NCI-H446 treated with DMSO at 0.1 percent for 48 hours (cell line): ENCODE measurements around the gene THAP9.

Experiments used
- DNase-seq: peaks from one replicate; lab custom pipeline; 2025; lab: John Stamatoyannopoulos, UW

Gene THAP9

GRCh38 chr4:82957045-82957444 lies 56.5 kb downstream of the THAP9 start:
- DNase-seq, result no peak

- DNase-seq, result no peak
Measured at GRCh38 chr4:82965763-82966162, 65.2 kb downstream of the THAP9 start.

DNA sequence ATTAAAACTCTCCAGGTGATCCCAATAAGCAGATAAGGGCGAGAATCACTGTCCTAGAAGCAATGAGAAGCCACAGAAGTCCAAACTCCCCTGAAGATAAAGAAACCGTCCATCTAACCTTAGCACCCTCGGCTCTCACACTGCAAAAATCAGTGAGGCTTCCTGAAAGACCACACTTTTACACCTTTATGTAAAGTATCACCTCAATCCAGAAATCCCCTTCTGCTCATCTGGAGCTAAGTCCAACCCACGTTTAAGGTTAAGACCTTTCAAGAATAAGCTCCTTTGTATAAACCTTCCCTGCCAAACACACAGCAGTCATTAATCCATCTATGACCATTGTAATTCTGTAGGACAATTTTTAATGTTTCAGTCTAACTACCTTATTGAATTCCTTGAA lies 68.4 kb downstream of the THAP9 start:
- DNase-seq, result no peak

DNA sequence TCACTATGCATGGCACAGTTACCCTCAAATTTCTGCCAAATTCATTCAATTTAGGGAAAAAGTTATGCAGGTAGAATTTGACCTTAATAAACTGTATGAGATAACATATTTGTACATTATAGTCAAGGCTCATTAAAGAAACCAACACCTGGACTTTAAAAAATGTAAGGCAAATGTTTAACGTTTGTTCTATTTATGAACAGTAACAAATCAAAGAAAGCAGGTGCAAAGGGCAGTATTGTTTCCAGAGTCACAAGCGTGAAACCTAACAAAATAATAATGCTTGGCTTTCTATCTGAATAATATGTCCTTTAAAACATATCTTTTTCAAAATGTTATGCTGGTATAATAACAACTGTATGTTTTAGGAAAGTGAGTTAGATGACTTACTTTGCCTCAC lies 68.9 kb downstream of the THAP9 start:
- no peak for DNase-seq
